HEK293 (cell line): ENCODE data around the gene ZFP91.

ENCODE experiments used
- CTCF ChIA-PET: fragments of 350-600 bp; formaldehyde crosslinking; extraction: SDS; loops from one replicate; lab custom pipeline; 2021; ENCODE audit warnings: antibody characterized with exemption; lab: Yijun Ruan, JAX
- POLR2A ChIA-PET: fragments of 300-600 bp; formaldehyde crosslinking; extraction: SDS; loops from one replicate; lab custom pipeline; 2020; ENCODE audit warnings: antibody characterized with exemption, inconsistent platforms; lab: Yijun Ruan, JAX
- H3K27ac ChIP-seq: fragments of 200-500 bp; sonication (Bioruptor generic); 2 replicates; pipeline ENCODE4 v1.5.1; 2014; ENCODE audit warnings: low read depth, low read length, control low read depth, inconsistent platforms; ENCODE audit errors: extremely low read depth
- H3K36me3 ChIP-seq, 2 experiments: fragments of 200-500 bp in 1 of 2; sonication (Bioruptor generic) in 1 of 2; 1 replicate in 1 of 2; 2 replicates in 1 of 2; pipeline ENCODE4 v1.5.1; 2014 to 2017; ENCODE audit warnings: inconsistent platforms in 2 of 2, low read length in 2 of 2; ENCODE audit not compliant: control insufficient read depth in 2 of 2, insufficient read depth in 1 of 2
- H3K4me1 ChIP-seq: fragments of 200-500 bp; sonication (Bioruptor generic); 2 replicates; pipeline ENCODE4 v1.5.1; 2014; ENCODE audit warnings: mild to moderate bottlenecking, low read length, inconsistent platforms; ENCODE audit not compliant: control insufficient read depth, insufficient read depth
- H3K4me3 ChIP-seq: 2 replicates; pipeline ENCODE4 v1.5.1; 2011; ENCODE audit warnings: low read depth, mild to moderate bottlenecking, control low read depth, low read length, moderate library complexity
- H3K9me3 ChIP-seq: fragments of 200-500 bp; sonication (Bioruptor generic); 2 replicates; pipeline ENCODE4 v1.5.1; 2014; ENCODE audit warnings: low read depth, low read length, inconsistent platforms; ENCODE audit not compliant: control insufficient read depth, insufficient read depth
- GFI1B ChIP-seq: fragments of 450-650 bp; formaldehyde crosslinking; IDR thresholded peaks from 2 replicates; pipeline ENCODE4 v1.5.1; 2016; ENCODE audit warnings: missing biosample characterization, missing genetic modification characterization
- GLIS2 ChIP-seq: fragments of 450-650 bp; formaldehyde crosslinking; IDR thresholded peaks from 2 replicates; pipeline ENCODE4 v1.5.1; 2016; ENCODE audit warnings: missing biosample characterization, missing genetic modification characterization
- KLF16 ChIP-seq: fragments of 450-650 bp; formaldehyde crosslinking; IDR thresholded peaks from 2 replicates; pipeline ENCODE4 v1.5.1; 2017; ENCODE audit warnings: missing biosample characterization, missing genetic modification characterization
- OSR2 ChIP-seq: fragments of 450-650 bp; formaldehyde crosslinking; IDR thresholded peaks from 2 replicates; pipeline ENCODE4 v1.5.1; 2016; ENCODE audit warnings: missing biosample characterization, missing genetic modification characterization
- REPIN1 ChIP-seq: fragments of 450-650 bp; formaldehyde crosslinking; IDR thresholded peaks from 2 replicates; pipeline ENCODE4 v1.5.1; 2017; ENCODE audit warnings: missing biosample characterization, missing genetic modification characterization, low read depth
- TRIM28 ChIP-seq: IDR thresholded peaks from 2 replicates; pipeline ENCODE4 v1.6.1; 2011; ENCODE audit warnings: low read length, control low read depth, borderline replicate concordance
- YY2 ChIP-seq: fragments of 450-650 bp; formaldehyde crosslinking; IDR thresholded peaks from 2 replicates; pipeline ENCODE4 v1.5.1; 2016; ENCODE audit warnings: missing biosample characterization, missing genetic modification characterization
- ZBTB17 ChIP-seq: fragments of 450-650 bp; formaldehyde crosslinking; IDR thresholded peaks from 2 replicates; pipeline ENCODE4 v1.5.1; 2016; ENCODE audit warnings: missing biosample characterization, missing genetic modification characterization
- ZBTB21 ChIP-seq: fragments of 450-650 bp; formaldehyde crosslinking; IDR thresholded peaks from 2 replicates; pipeline ENCODE4 v1.5.1; 2017; ENCODE audit warnings: missing biosample characterization, missing genetic modification characterization
- ZFP37 ChIP-seq: fragments of 450-650 bp; formaldehyde crosslinking; IDR thresholded peaks from 2 replicates; pipeline ENCODE4 v1.5.1; 2016; ENCODE audit warnings: missing biosample characterization, missing genetic modification characterization
- ZFP41 ChIP-seq: fragments of 450-650 bp; formaldehyde crosslinking; IDR thresholded peaks from 2 replicates; pipeline ENCODE4 v1.5.1; 2016; ENCODE audit warnings: missing biosample characterization, missing genetic modification characterization, borderline replicate concordance
- ZNF140 ChIP-seq: fragments of 450-650 bp; formaldehyde crosslinking; IDR thresholded peaks from 2 replicates; pipeline ENCODE4 v1.5.1; 2016; ENCODE audit warnings: missing biosample characterization, missing genetic modification characterization
- ZNF16 ChIP-seq: fragments of 450-650 bp; formaldehyde crosslinking; IDR thresholded peaks from 2 replicates; pipeline ENCODE4 v1.5.1; 2016; ENCODE audit warnings: low read depth, missing biosample characterization, missing genetic modification characterization
- ZNF211 ChIP-seq: fragments of 450-650 bp; formaldehyde crosslinking; IDR thresholded peaks from 2 replicates; pipeline ENCODE4 v1.5.1; 2016; ENCODE audit warnings: low read depth, missing biosample characterization, missing genetic modification characterization
- ZNF24 ChIP-seq: fragments of 450-650 bp; formaldehyde crosslinking; IDR thresholded peaks from 2 replicates; pipeline ENCODE4 v1.5.1; 2016; ENCODE audit warnings: missing biosample characterization, missing genetic modification characterization
- ZNF248 ChIP-seq: fragments of 450-650 bp; formaldehyde crosslinking; IDR thresholded peaks from 2 replicates; pipeline ENCODE4 v1.5.1; 2017; ENCODE audit warnings: missing biosample characterization, missing genetic modification characterization
- ZNF416 ChIP-seq: fragments of 450-650 bp; formaldehyde crosslinking; IDR thresholded peaks from 2 replicates; pipeline ENCODE4 v1.5.1; 2016; ENCODE audit warnings: missing biosample characterization, missing genetic modification characterization
- ZNF433 ChIP-seq: fragments of 450-650 bp; formaldehyde crosslinking; IDR thresholded peaks from 2 replicates; pipeline ENCODE4 v1.5.1; 2016; ENCODE audit warnings: missing biosample characterization, missing genetic modification characterization, low read depth
- ZNF473 ChIP-seq: fragments of 450-650 bp; formaldehyde crosslinking; IDR thresholded peaks from 2 replicates; pipeline ENCODE4 v1.5.1; 2017; ENCODE audit warnings: missing biosample characterization, missing genetic modification characterization
- ZNF488 ChIP-seq: fragments of 450-650 bp; formaldehyde crosslinking; IDR thresholded peaks from 2 replicates; pipeline ENCODE4 v1.5.1; 2016; ENCODE audit warnings: missing biosample characterization, missing genetic modification characterization
- ZNF510 ChIP-seq: fragments of 450-650 bp; formaldehyde crosslinking; IDR thresholded peaks from 2 replicates; pipeline ENCODE4 v1.5.1; 2018; ENCODE audit warnings: mild to moderate bottlenecking, missing genetic modification characterization, missing biosample characterization; ENCODE audit not compliant: insufficient replicate concordance
- ZNF514 ChIP-seq: fragments of 450-650 bp; formaldehyde crosslinking; IDR thresholded peaks from 2 replicates; pipeline ENCODE4 v1.5.1; 2016; ENCODE audit warnings: missing biosample characterization, missing genetic modification characterization
- ZNF548 ChIP-seq: fragments of 450-650 bp; formaldehyde crosslinking; IDR thresholded peaks from 2 replicates; pipeline ENCODE4 v1.5.1; 2016; ENCODE audit warnings: missing biosample characterization, missing genetic modification characterization
- ZNF621 ChIP-seq: fragments of 450-650 bp; formaldehyde crosslinking; IDR thresholded peaks from 2 replicates; pipeline ENCODE4 v1.5.1; 2017; ENCODE audit warnings: missing biosample characterization, missing genetic modification characterization
- ZNF624 ChIP-seq: fragments of 450-650 bp; formaldehyde crosslinking; IDR thresholded peaks from 2 replicates; pipeline ENCODE4 v1.5.1; 2017; ENCODE audit warnings: missing biosample characterization, missing genetic modification characterization
- ZNF707 ChIP-seq: fragments of 450-650 bp; formaldehyde crosslinking; IDR thresholded peaks from 2 replicates; pipeline ENCODE4 v1.5.1; 2016; ENCODE audit warnings: missing biosample characterization, missing genetic modification characterization
- ZSCAN30 ChIP-seq: fragments of 450-650 bp; IDR thresholded peaks from 2 replicates; pipeline ENCODE4 v1.5.1; 2018; ENCODE audit warnings: missing biosample characterization, mild to moderate bottlenecking, missing genetic modification characterization, moderate library complexity
- TF ChIP-seq, protein P1 (sequence below): fragments of 450-650 bp; formaldehyde crosslinking; IDR thresholded peaks from 2 replicates; pipeline ENCODE4; 2016; ENCODE audit warnings: missing biosample characterization, missing genetic modification characterization

The ZFP91 gene

DNA sequence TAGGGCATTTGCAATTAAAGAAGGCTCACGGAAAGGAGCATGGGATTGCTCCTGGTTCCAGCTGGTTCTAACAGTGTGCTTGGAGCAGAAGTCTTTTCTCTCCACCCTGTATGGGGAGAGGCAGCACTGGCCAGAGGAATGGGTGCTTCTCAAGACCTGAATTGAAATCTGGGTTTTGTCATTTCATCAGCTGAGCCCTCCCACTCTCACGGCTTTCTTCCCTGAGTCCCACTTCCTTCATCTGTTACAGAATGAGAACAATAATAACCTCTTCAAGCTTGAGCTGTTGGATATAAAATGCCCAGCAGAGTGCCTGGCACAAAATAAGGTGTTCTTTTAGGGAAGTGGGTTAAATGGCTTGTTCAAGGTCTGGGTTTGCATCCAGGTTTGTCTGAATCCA is 60.8 kb downstream of the ZFP91 start:
- no peaks in the 10 kb centered on the region for H3K9me3 ChIP-seq
- H3K4me1 ChIP-seq, result no peaks in the 10 kb centered on the region
- no peak overlapping the region for H3K4me3 ChIP-seq
- H3K27ac ChIP-seq, result no peak overlapping the region
- CTCF ChIA-PET, result interaction anchor here (0.5 to 5.0 kb wide), 4 partner anchors 11 to 535 kb away, joined by 3 to 41 read pairs (median 4); no protein-coding TSS in a partner anchor
- no peak for TF ChIP-seq ZNF488 (tag by site-specific recombination)
- no peak for TF ChIP-seq ZNF248
- TF ChIP-seq ZNF624 (tag by site-specific recombination), result no peak
- no peak for TF ChIP-seq KLF16 (tag by site-specific recombination)
- TF ChIP-seq ZNF140, result no peak
- no peak for TF ChIP-seq ZSCAN30 (tag by site-specific recombination)
- TF ChIP-seq ZNF514 (tag by site-specific recombination), result no peak
- TF ChIP-seq ZNF16 (tag by site-specific recombination), result no peak
- no peak for TF ChIP-seq ZNF548 (tag by site-specific recombination)
- TF ChIP-seq, all 188 proteins: peak for 0
- no peaks in the 10 kb centered on the region for H3K36me3 ChIP-seq
- POLR2A ChIA-PET, result no interaction called here

GRCh38 chr11:58640386-58641023 is 61.6 kb downstream of the ZFP91 start:
- H3K9me3 ChIP-seq, result no peaks in the 10 kb centered on the region
- POLR2A ChIA-PET, result no interaction called here
- no peaks in the 10 kb centered on the region for H3K36me3 ChIP-seq
- H3K4me1 ChIP-seq, result no peaks in the 10 kb centered on the region
- TF ChIP-seq ZNF433, result no peak
- TF ChIP-seq TRIM28, result no peak
- TF ChIP-seq ZNF510, result no peak
- no peak for TF ChIP-seq ZNF416 (tag by site-specific recombination)
- TF ChIP-seq ZNF211, result no peak
- no peak for TF ChIP-seq ZNF621 (tag by site-specific recombination)
- TF ChIP-seq, protein P1, sequence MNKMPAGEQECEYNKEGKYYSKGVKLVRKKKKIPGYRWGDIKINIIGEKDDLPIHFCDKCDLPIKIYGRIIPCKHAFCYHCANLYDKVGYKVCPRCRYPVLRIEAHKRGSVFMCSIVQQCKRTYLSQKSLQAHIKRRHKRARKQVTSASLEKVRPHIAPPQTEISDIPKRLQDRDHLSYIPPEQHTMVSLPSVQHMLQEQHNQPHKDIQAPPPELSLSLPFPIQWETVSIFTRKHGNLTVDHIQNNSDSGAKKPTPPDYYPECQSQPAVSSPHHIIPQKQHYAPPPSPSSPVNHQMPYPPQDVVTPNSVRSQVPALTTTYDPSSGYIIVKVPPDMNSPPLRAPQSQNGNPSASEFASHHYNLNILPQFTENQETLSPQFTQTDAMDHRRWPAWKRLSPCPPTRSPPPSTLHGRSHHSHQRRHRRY (tag by site-specific recombination), result no peak
- no peak for TF ChIP-seq ZNF707
- no peak for TF ChIP-seq ZBTB17 (tag by site-specific recombination)
- TF ChIP-seq YY2, result no peak
- TF ChIP-seq ZBTB21, result no peak
- no peak for TF ChIP-seq ZNF473 (tag by site-specific recombination)
- no peak for TF ChIP-seq GLIS2 (tag by site-specific recombination)
- TF ChIP-seq ZFP41 (tag by site-specific recombination), result no peak
- no peak overlapping the region for H3K4me3 ChIP-seq
- CTCF ChIA-PET, result interaction anchor here (1.2 to 5.0 kb wide), 2 partner anchors 12 to 13 kb away, joined by 3 to 41 read pairs; no protein-coding TSS in a partner anchor
- H3K27ac ChIP-seq, result no peak overlapping the region

GRCh38 chr11:58641341-58641740 is 62.5 kb downstream of the ZFP91 start:
- no peak for TF ChIP-seq ZNF24
- no peak for TF ChIP-seq ZFP37 (tag by site-specific recombination)
- TF ChIP-seq ZBTB17 (tag by site-specific recombination), result no peak
- no peak for TF ChIP-seq ZNF514 (tag by site-specific recombination)
- no peak for TF ChIP-seq REPIN1 (tag by site-specific recombination)
- TF ChIP-seq OSR2 (tag by site-specific recombination), result no peak
- no peak for TF ChIP-seq GFI1B (tag by site-specific recombination)
- Histone ChIP-seq H3K36me3 (no peaks in the 10 kb centered on the region), H3K4me1 (no peaks in the 10 kb centered on the region), H3K27ac (no peak overlapping the region), H3K4me3 (no peak overlapping the region), H3K9me3 (no peaks in the 10 kb centered on the region)
- ChIA-PET POLR2A (no interaction called here), CTCF (no interaction called here)
